HG03521 (cell line): ENCODE data around the gene NR6A1.

Experiments
- ATAC-seq: cut with Tn5 transposase; IDR thresholded peaks from one replicate; pipeline ENCODE4 v1.9.1; 2021; ENCODE audit warnings: mild to moderate bottlenecking, moderate library complexity; ENCODE audit not compliant: unreplicated experiment

NR6A1 gene

GRCh38 chr9:124590889-124591641, 180.0 kb downstream of the NR6A1 start:
- no peak for ATAC-seq

GRCh38 chr9:124584631-124585030, 186.5 kb downstream of the NR6A1 start:
- no peak for ATAC-seq

- no peak for ATAC-seq
Measured at GRCh38 chr9:124583134-124583533, 188.0 kb downstream of the NR6A1 start.

GRCh38 chr9:124580186-124580585, 190.9 kb downstream of the NR6A1 start:
- ATAC-seq: no peak

- ATAC-seq: no peak
Measured at GRCh38 chr9:124576751-124577150, 194.4 kb downstream of the NR6A1 start.

GRCh38 chr9:124574534-124575375, 196.4 kb downstream of the NR6A1 start:
- ATAC-seq: no peak

- no peak for ATAC-seq
Measured at GRCh38 chr9:124570942-124571666, 200.0 kb downstream of the NR6A1 start.

GRCh38 chr9:124569942-124570341, 201.2 kb downstream of the NR6A1 start:
- no peak for ATAC-seq

- ATAC-seq: no peak
Measured at GRCh38 chr9:124567362-124567761, 203.7 kb downstream of the NR6A1 start.

GRCh38 chr9:124562328-124562727, 208.8 kb downstream of the NR6A1 start:
- no peak for ATAC-seq

GRCh38 chr9:124559871-124560270, 211.2 kb downstream of the NR6A1 start:
- no peak for ATAC-seq

GRCh38 chr9:124558777-124559470, 212.2 kb downstream of the NR6A1 start:
- ATAC-seq: no peak

- ATAC-seq: no peak
Measured at GRCh38 chr9:124557895-124558294, 213.2 kb downstream of the NR6A1 start.

- no peak for ATAC-seq
Measured at GRCh38 chr9:124555043-124555442, 216.1 kb downstream of the NR6A1 start.

GRCh38 chr9:124553738-124554137, 217.4 kb downstream of the NR6A1 start:
- ATAC-seq: no peak

GRCh38 chr9:124552273-124552605, 218.9 kb downstream of the NR6A1 start:
- no peak for ATAC-seq

GRCh38 chr9:124551472-124552272, 219.4 kb downstream of the NR6A1 start:
- no peak for ATAC-seq

GRCh38 chr9:124550072-124550471, 221.0 kb downstream of the NR6A1 start:
- ATAC-seq: no peak

- no peak for ATAC-seq
Measured at GRCh38 chr9:124549016-124549415, 222.1 kb downstream of the NR6A1 start.

- no peak for ATAC-seq
Measured at GRCh38 chr9:124544535-124544934, 226.6 kb downstream of the NR6A1 start.
